Ishikawa (cell line): ENCODE measurements around the gene KIAA1671.

ENCODE experiments used
- YY1 ChIP-seq: IDR thresholded peaks from 2 replicates; pipeline ENCODE4 v1.6.1; 2012; ENCODE audit warnings: low read depth
- TF ChIP-seq, protein P1 (sequence below): IDR thresholded peaks from 2 replicates; pipeline ENCODE4 v1.6.1; 2012

DNA sequence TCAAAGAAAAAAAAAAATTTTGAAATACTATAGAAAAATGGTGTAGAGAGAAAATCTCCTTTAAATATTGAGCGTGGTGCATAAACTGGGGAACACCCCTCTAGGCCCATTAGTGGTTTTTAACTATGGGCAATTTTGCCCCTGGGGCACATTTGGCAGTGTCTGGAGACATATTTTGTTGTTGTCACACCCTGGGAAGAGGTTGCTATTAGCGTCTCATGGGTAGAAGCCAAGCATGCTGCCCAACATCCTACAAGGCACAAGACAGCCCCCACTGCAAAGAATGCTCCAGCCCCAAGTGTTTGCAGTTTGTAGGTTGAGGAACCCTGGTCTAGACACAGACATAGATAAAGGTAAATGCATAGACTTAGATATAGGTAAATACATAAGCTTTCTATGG lies 92.6 kb downstream of the KIAA1671 start:
- TF ChIP-seq, protein P1, sequence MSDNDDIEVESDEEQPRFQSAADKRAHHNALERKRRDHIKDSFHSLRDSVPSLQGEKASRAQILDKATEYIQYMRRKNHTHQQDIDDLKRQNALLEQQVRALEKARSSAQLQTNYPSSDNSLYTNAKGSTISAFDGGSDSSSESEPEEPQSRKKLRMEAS = no peak
- no peak for TF ChIP-seq YY1
